ENCODE results near the gene PTPN6. TPM values are rescaled to one million over a fixed set of nuclear protein-coding genes. Genes with fewer than 3 reads are reported as not detected.
A peak's percentile ranks its signal among the peaks of the same experiment; 100 is the strongest.

PTPN6 gene
- polyA plus RNA-seq, 3 donors from 2014 or later = 231 to 513 (median 294) TPM

- peaks cover 42 to 63% of the 10 kb centered on the region in 2 donors for H3K4me1 Mint-ChIP-seq
- H3K9me3 Mint-ChIP-seq = no peaks in the 10 kb centered on the region
- H3K27ac Mint-ChIP-seq = peak overlapping the region in 1 of 6 donors; percentile 5
- DNase-seq = no peak
- peaks cover 0 to 3% (median 2%) of the 10 kb centered on the region in 3 donors for H3K27me3 Mint-ChIP-seq (ENCODE audit: low read depth in 3 of 3)
- no peak overlapping the region for H3K4me3 Mint-ChIP-seq
- H3K36me3 Mint-ChIP-seq = peaks cover 10 to 28% (median 17%) of the 10 kb centered on the region in 3 donors
Measured at GRCh38 chr12:6967651-6968100, 16.5 kb downstream of the PTPN6 start.

GRCh38 chr12:6968426-6968825 is 17.3 kb downstream of the PTPN6 start:
- H3K27ac Mint-ChIP-seq = peak overlapping the region in 1 of 6 donors; percentile 81
- H3K4me1 Mint-ChIP-seq = peaks cover 42 to 64% of the 10 kb centered on the region in 2 donors

GRCh38 chr12:6970096-6970527 is 19.0 kb downstream of the PTPN6 start:
- H3K36me3 Mint-ChIP-seq = peaks cover 10 to 26% (median 17%) of the 10 kb centered on the region in 3 donors
- peaks cover 39 to 53% of the 10 kb centered on the region in 2 donors for H3K4me1 Mint-ChIP-seq
- H3K27me3 Mint-ChIP-seq (ENCODE audit: low read depth in 3 of 3) = peaks cover 2 to 5% (median 3%) of the 10 kb centered on the region in 3 donors
- H3K9me3 Mint-ChIP-seq = no peaks in the 10 kb centered on the region
- no peak for DNase-seq
- peak overlapping the region; percentile 100 for H3K4me3 Mint-ChIP-seq
- H3K27ac Mint-ChIP-seq = peak overlapping the region; percentile 90 to 100 (median 100)

More at GRCh38 chr12:6968426-6968825, 17.3 kb downstream of the PTPN6 start:
- Mint-ChIP-seq H3K4me3 (peak overlapping the region in 3 of 5 donors; percentile 100), H3K27me3 (ENCODE audit: low read depth in 3 of 3) (peaks cover 2 to 5% (median 2%) of the 10 kb centered on the region in 3 donors), H3K9me3 (no peaks in the 10 kb centered on the region), H3K36me3 (peaks cover 10 to 28% (median 17%) of the 10 kb centered on the region in 3 donors)
- no peak for DNase-seq

- Mint-ChIP-seq H3K4me1 (peaks cover 30 to 32% of the 10 kb centered on the region in 2 donors), H3K27me3 (ENCODE audit: low read depth in 3 of 3) (peaks cover 2 to 6% (median 5%) of the 10 kb centered on the region in 3 donors), H3K36me3 (peaks cover 5 to 28% (median 11%) of the 10 kb centered on the region in 3 donors), H3K4me3 (no peak overlapping the region), H3K9me3 (no peaks in the 10 kb centered on the region), H3K27ac (peak overlapping the region in 1 of 6 donors; percentile 64)
- no peak for DNase-seq
Measured at GRCh38 chr12:6974180-6974579, 23.0 kb downstream of the PTPN6 start.

- DNase-seq = no peak
- Mint-ChIP-seq H3K4me3 (no peak overlapping the region), H3K4me1 (peaks cover 20 to 22% of the 10 kb centered on the region in 2 donors), H3K27ac (no peak overlapping the region), H3K9me3 (no peaks in the 10 kb centered on the region), H3K36me3 (peaks cover 4 to 26% (median 13%) of the 10 kb centered on the region in 3 donors), H3K27me3 (ENCODE audit: low read depth in 3 of 3) (peaks cover 2 to 6% (median 5%) of the 10 kb centered on the region in 3 donors)
Measured at GRCh38 chr12:6975297-6976032, 24.3 kb downstream of the PTPN6 start.

- DNase-seq = no peak
- Mint-ChIP-seq H3K9me3 (no peaks in the 10 kb centered on the region), H3K4me1 (peaks cover 1 to 5% of the 10 kb centered on the region in 2 donors), H3K27ac (peak overlapping the region in 2 of 6 donors; percentile 17 to 43), H3K4me3 (no peak overlapping the region), H3K27me3 (ENCODE audit: low read depth in 3 of 3) (peaks cover 2 to 4% (median 2%) of the 10 kb centered on the region in 3 donors), H3K36me3 (peaks cover 4 to 40% (median 24%) of the 10 kb centered on the region in 3 donors)
Measured at GRCh38 chr12:6977653-6978052, 26.5 kb downstream of the PTPN6 start.

- peaks cover 4 to 41% (median 25%) of the 10 kb centered on the region in 3 donors for H3K36me3 Mint-ChIP-seq
- peaks cover 0 to 5% of the 10 kb centered on the region in 2 donors for H3K4me1 Mint-ChIP-seq
- H3K27me3 Mint-ChIP-seq (ENCODE audit: low read depth in 3 of 3) = peaks cover 2 to 4% (median 2%) of the 10 kb centered on the region in 3 donors
- no peak for DNase-seq
- H3K4me3 Mint-ChIP-seq = no peak overlapping the region
- no peaks in the 10 kb centered on the region for H3K9me3 Mint-ChIP-seq
- H3K27ac Mint-ChIP-seq = peak overlapping the region in 1 of 6 donors; percentile 20
Measured at GRCh38 chr12:6978188-6978587, 27.0 kb downstream of the PTPN6 start.

GRCh38 chr12:6978611-6979011 is 27.5 kb downstream of the PTPN6 start:
- no peak for DNase-seq
- H3K4me1 Mint-ChIP-seq = peaks cover 0 to 5% of the 10 kb centered on the region in 2 donors
- H3K36me3 Mint-ChIP-seq = peaks cover 4 to 41% (median 25%) of the 10 kb centered on the region in 3 donors
- peaks cover 0 to 4% (median 0%) of the 10 kb centered on the region in 3 donors for H3K27me3 Mint-ChIP-seq (ENCODE audit: low read depth in 3 of 3)
- H3K27ac Mint-ChIP-seq = peak overlapping the region in 1 of 6 donors; percentile 11
- no peaks in the 10 kb centered on the region for H3K9me3 Mint-ChIP-seq
- H3K4me3 Mint-ChIP-seq = no peak overlapping the region

GRCh38 chr12:6979021-6979420 is 27.9 kb downstream of the PTPN6 start:
- no peaks in the 10 kb centered on the region for H3K9me3 Mint-ChIP-seq
- DNase-seq = no peak
- peak overlapping the region in 2 of 6 donors; percentile 12 to 58 for H3K27ac Mint-ChIP-seq
- H3K4me3 Mint-ChIP-seq = no peak overlapping the region
- peaks cover 0 to 4% (median 0%) of the 10 kb centered on the region in 3 donors for H3K27me3 Mint-ChIP-seq (ENCODE audit: low read depth in 3 of 3)
- H3K4me1 Mint-ChIP-seq = peaks cover 0 to 2% of the 10 kb centered on the region in 2 donors
- H3K36me3 Mint-ChIP-seq = peaks cover 4 to 41% (median 25%) of the 10 kb centered on the region in 3 donors

GRCh38 chr12:6979453-6979852 is 28.3 kb downstream of the PTPN6 start:
- no peak for DNase-seq
- no peaks in the 10 kb centered on the region for H3K9me3 Mint-ChIP-seq
- peak overlapping the region in 1 of 6 donors; percentile 58 for H3K27ac Mint-ChIP-seq
- H3K4me3 Mint-ChIP-seq = no peak overlapping the region
- H3K27me3 Mint-ChIP-seq (ENCODE audit: low read depth in 3 of 3) = peaks cover 0 to 4% (median 0%) of the 10 kb centered on the region in 3 donors
- H3K4me1 Mint-ChIP-seq = peaks cover 0 to 2% of the 10 kb centered on the region in 2 donors
- H3K36me3 Mint-ChIP-seq = peaks cover 4 to 41% (median 25%) of the 10 kb centered on the region in 3 donors

GRCh38 chr12:6980075-6980474 is 28.9 kb downstream of the PTPN6 start:
- Mint-ChIP-seq H3K27me3 (ENCODE audit: low read depth in 3 of 3) (peaks cover 0 to 3% (median 0%) of the 10 kb centered on the region in 3 donors), H3K4me1 (peaks cover 0 to 2% of the 10 kb centered on the region in 2 donors), H3K27ac (peak overlapping the region in 1 of 6 donors; percentile 60), H3K36me3 (peaks cover 4 to 40% (median 25%) of the 10 kb centered on the region in 3 donors), H3K9me3 (no peaks in the 10 kb centered on the region), H3K4me3 (no peak overlapping the region)
- DNase-seq = no peak

- H3K27ac Mint-ChIP-seq = peak overlapping the region in 1 of 6 donors; percentile 4
Measured at GRCh38 chr12:6980740-6981139, 29.6 kb downstream of the PTPN6 start.

GRCh38 chr12:6981152-6982052 is 30.2 kb downstream of the PTPN6 start:
- Mint-ChIP-seq H3K27me3 (ENCODE audit: low read depth in 3 of 3) (peaks cover 0 to 2% (median 0%) of the 10 kb centered on the region in 3 donors), H3K27ac (peak overlapping the region in 1 of 6 donors; percentile 4), H3K36me3 (peaks cover 4 to 28% (median 19%) of the 10 kb centered on the region in 3 donors), H3K4me3 (no peak overlapping the region), H3K9me3 (no peaks in the 10 kb centered on the region), H3K4me1 (peaks cover 0 to 2% of the 10 kb centered on the region in 2 donors)
- no peak for DNase-seq

More at GRCh38 chr12:6980740-6981139, 29.6 kb downstream of the PTPN6 start:
- Mint-ChIP-seq H3K36me3 (peaks cover 4 to 33% (median 23%) of the 10 kb centered on the region in 3 donors), H3K4me3 (no peak overlapping the region), H3K27me3 (ENCODE audit: low read depth in 3 of 3) (peaks cover 0 to 2% (median 0%) of the 10 kb centered on the region in 3 donors), H3K4me1 (peaks cover 0 to 2% of the 10 kb centered on the region in 2 donors), H3K9me3 (no peaks in the 10 kb centered on the region)
- DNase-seq = no peak
